Skin epidermis (tissue), 12 donors: ENCODE results near the gene TAMALIN.

Experiments used
- H3K27ac ChIP-seq, 21 experiments: fragments of 200-600 bp; sonication (generic) in 11 of 21; one replicate each; pipeline ENCODE4 v1.5.0; 2020; ENCODE audit warnings: mild to moderate bottlenecking in 3 of 21, inconsistent platforms in 2 of 21, moderate library complexity in 2 of 21
- H3K4me3 ChIP-seq, 7 experiments: fragments of 200-600 bp; sonication (generic) in 2 of 7; one replicate each; pipeline ENCODE4 v1.5.0; 2020; ENCODE audit warnings: inconsistent platforms in 2 of 7, mild to moderate bottlenecking in 2 of 7, moderate library complexity in 1 of 7

The TAMALIN gene

GRCh38 chr12:52006726-52007157, at the start of gene TAMALIN:
Gene TAMALIN (plus strand): TSS chr12:52006946. CDS start chr12:52007020, 74 bp downstream.
- H3K27ac ChIP-seq, result peak within 1 kb of the TSS; percentile 25 to 96 (median 86)

GRCh38 chr12:51958542-51958941, 48.2 kb upstream of the TAMALIN start:
- H3K4me3 ChIP-seq, result no peak overlapping the region
- H3K27ac ChIP-seq, result peak overlapping the region in 5 of 21 experiments; percentile 17 to 64 (median 39)

More at GRCh38 chr12:52006726-52007157, at the start of gene TAMALIN:
- peak within 1 kb of the TSS; percentile 57 to 95 (median 67) for H3K4me3 ChIP-seq

GRCh38 chr12:51959211-51959610, 47.5 kb upstream of the TAMALIN start:
- Histone ChIP-seq H3K4me3 (no peak overlapping the region), H3K27ac (peak overlapping the region in 7 of 21 experiments; percentile 6 to 64 (median 28))

- no peak overlapping the region for H3K4me3 ChIP-seq
- H3K27ac ChIP-seq, result peak overlapping the region in 2 of 21 experiments; percentile 6 to 10
Observed at GRCh38 chr12:51959921-51960320, 46.8 kb upstream of the TAMALIN start.

GRCh38 chr12:51960488-51960887, 46.3 kb upstream of the TAMALIN start:
- H3K27ac ChIP-seq, result peak overlapping the region in 4 of 21 experiments; percentile 10 to 47 (median 16)
- H3K4me3 ChIP-seq, result no peak overlapping the region

- peak overlapping the region in 6 of 21 experiments; percentile 10 to 47 (median 21) for H3K27ac ChIP-seq
- no peak overlapping the region for H3K4me3 ChIP-seq
Observed at GRCh38 chr12:51960890-51961289, 45.9 kb upstream of the TAMALIN start.

- Histone ChIP-seq H3K27ac (peak overlapping the region in 9 of 21 experiments; percentile 10 to 73 (median 48)), H3K4me3 (no peak overlapping the region)
Observed at GRCh38 chr12:51961834-51962233, 44.9 kb upstream of the TAMALIN start.

GRCh38 chr12:51962737-51963136, 44.0 kb upstream of the TAMALIN start:
- peak overlapping the region in 10 of 21 experiments; percentile 10 to 73 (median 42) for H3K27ac ChIP-seq
- no peak overlapping the region for H3K4me3 ChIP-seq

- no peak overlapping the region for H3K4me3 ChIP-seq
- H3K27ac ChIP-seq, result no peak overlapping the region
Observed at GRCh38 chr12:51963477-51963876, 43.3 kb upstream of the TAMALIN start.

GRCh38 chr12:51969643-51970042, 37.1 kb upstream of the TAMALIN start:
- H3K27ac ChIP-seq, result peak overlapping the region in 1 of 21 experiments; percentile 13
- no peak overlapping the region for H3K4me3 ChIP-seq

GRCh38 chr12:51970904-51971646, 35.7 kb upstream of the TAMALIN start:
- Histone ChIP-seq H3K27ac (peak overlapping the region in 16 of 21 experiments; percentile 8 to 77 (median 58)), H3K4me3 (no peak overlapping the region)

GRCh38 chr12:51971679-51972421, 34.9 kb upstream of the TAMALIN start:
- Histone ChIP-seq H3K27ac (peak overlapping the region in 16 of 21 experiments; percentile 31 to 77 (median 56)), H3K4me3 (no peak overlapping the region)

- peak overlapping the region in 16 of 21 experiments; percentile 31 to 77 (median 56) for H3K27ac ChIP-seq
- H3K4me3 ChIP-seq, result no peak overlapping the region
Observed at GRCh38 chr12:51972422-51972812, 34.3 kb upstream of the TAMALIN start.

GRCh38 chr12:51972849-51973273, 33.9 kb upstream of the TAMALIN start:
- Histone ChIP-seq H3K27ac (peak overlapping the region in 17 of 21 experiments; percentile 2 to 77 (median 54)), H3K4me3 (no peak overlapping the region)

- no peak overlapping the region for H3K4me3 ChIP-seq
- peak overlapping the region in 14 of 21 experiments; percentile 2 to 76 (median 49) for H3K27ac ChIP-seq
Observed at GRCh38 chr12:51973560-51973959, 33.2 kb upstream of the TAMALIN start.

GRCh38 chr12:51974646-51975045, 32.1 kb upstream of the TAMALIN start:
- Histone ChIP-seq H3K27ac (peak overlapping the region in 3 of 21 experiments; percentile 14 to 48 (median 24)), H3K4me3 (no peak overlapping the region)

- Histone ChIP-seq H3K4me3 (no peak overlapping the region), H3K27ac (peak overlapping the region in 3 of 21 experiments; percentile 14 to 48 (median 24))
Observed at GRCh38 chr12:51975196-51975595, 31.6 kb upstream of the TAMALIN start.

- H3K4me3 ChIP-seq, result no peak overlapping the region
- H3K27ac ChIP-seq, result peak overlapping the region in 2 of 21 experiments; percentile 35 to 42
Observed at GRCh38 chr12:51976376-51977160, 30.2 kb upstream of the TAMALIN start.

- no peak overlapping the region for H3K4me3 ChIP-seq
- peak overlapping the region in 1 of 21 experiments; percentile 42 for H3K27ac ChIP-seq
Observed at GRCh38 chr12:51977320-51977753, 29.4 kb upstream of the TAMALIN start.
